ENCODE results near the gene PDILT.
"Not testable (repeated sequence)": the region's sequence is repeated elsewhere in the genome, so short reads cannot be mapped to it uniquely, and the experiment has no call there.

DNA sequence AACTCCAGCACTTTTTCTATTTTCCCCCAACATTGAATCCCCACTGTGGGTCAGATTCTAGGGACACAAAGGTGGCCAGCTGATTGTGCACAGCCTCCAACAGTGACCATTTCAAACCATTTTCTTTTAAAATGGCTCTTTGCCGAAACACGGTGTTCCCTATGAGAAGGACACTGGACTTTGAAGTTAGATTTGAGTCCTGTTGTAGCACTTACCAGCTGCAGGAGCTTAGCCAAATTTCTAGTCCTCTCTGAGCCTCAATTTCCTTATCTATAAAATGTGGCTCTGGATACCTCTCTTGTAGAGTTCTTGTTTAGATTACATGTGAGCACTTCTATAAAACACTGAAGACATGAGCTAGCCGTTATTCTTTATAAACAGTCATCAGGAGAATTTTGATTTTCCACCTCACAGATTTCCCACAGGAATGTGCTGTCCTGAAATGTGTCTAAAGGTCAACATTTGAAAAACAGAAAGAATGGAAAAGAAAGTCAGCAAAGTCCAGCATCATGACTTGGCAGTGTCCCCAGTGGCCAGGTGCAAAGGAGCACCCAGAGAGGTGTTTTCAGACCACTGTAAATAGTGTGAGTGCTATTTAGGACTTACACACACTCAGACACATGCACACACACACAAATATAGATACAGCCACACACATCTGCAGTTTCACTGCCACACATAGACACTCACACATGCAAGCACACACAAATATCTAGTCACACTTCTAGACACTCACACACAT is 42.3 kb upstream of the PDILT start:
- TF ChIP-seq, protein P1, sequence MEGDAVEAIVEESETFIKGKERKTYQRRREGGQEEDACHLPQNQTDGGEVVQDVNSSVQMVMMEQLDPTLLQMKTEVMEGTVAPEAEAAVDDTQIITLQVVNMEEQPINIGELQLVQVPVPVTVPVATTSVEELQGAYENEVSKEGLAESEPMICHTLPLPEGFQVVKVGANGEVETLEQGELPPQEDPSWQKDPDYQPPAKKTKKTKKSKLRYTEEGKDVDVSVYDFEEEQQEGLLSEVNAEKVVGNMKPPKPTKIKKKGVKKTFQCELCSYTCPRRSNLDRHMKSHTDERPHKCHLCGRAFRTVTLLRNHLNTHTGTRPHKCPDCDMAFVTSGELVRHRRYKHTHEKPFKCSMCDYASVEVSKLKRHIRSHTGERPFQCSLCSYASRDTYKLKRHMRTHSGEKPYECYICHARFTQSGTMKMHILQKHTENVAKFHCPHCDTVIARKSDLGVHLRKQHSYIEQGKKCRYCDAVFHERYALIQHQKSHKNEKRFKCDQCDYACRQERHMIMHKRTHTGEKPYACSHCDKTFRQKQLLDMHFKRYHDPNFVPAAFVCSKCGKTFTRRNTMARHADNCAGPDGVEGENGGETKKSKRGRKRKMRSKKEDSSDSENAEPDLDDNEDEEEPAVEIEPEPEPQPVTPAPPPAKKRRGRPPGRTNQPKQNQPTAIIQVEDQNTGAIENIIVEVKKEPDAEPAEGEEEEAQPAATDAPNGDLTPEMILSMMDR (IDR thresholded peaks at IDR 0.05): not testable (repeated sequence)
- TF ChIP-seq ESRRA (CRISPR knock-in tag; IDR thresholded peaks at IDR 0.05; ENCODE audit: borderline replicate concordance); ATF1 (CRISPR knock-in tag; IDR thresholded peaks at IDR 0.05); NR2C2 (CRISPR knock-in tag; IDR thresholded peaks at IDR 0.05); ZNF423 (CRISPR knock-in tag; IDR thresholded peaks at IDR 0.05); MXD4 (CRISPR knock-in tag; IDR thresholded peaks at IDR 0.05; ENCODE audit: borderline replicate concordance); FOXJ3 (CRISPR knock-in tag; IDR thresholded peaks at IDR 0.05; ENCODE audit: borderline replicate concordance); ZNF121 (CRISPR knock-in tag; IDR thresholded peaks at IDR 0.05); GTF2I (CRISPR knock-in tag; conservative IDR thresholded peaks at IDR 0.05); ZNF232 (CRISPR knock-in tag; IDR thresholded peaks at IDR 0.05): not testable (repeated sequence)
- TF ChIP-seq, protein P2, sequence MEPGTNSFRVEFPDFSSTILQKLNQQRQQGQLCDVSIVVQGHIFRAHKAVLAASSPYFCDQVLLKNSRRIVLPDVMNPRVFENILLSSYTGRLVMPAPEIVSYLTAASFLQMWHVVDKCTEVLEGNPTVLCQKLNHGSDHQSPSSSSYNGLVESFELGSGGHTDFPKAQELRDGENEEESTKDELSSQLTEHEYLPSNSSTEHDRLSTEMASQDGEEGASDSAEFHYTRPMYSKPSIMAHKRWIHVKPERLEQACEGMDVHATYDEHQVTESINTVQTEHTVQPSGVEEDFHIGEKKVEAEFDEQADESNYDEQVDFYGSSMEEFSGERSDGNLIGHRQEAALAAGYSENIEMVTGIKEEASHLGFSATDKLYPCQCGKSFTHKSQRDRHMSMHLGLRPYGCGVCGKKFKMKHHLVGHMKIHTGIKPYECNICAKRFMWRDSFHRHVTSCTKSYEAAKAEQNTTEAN (CRISPR knock-in tag; IDR thresholded peaks at IDR 0.05): not testable (repeated sequence)
- TF ChIP-seq, protein P3, sequence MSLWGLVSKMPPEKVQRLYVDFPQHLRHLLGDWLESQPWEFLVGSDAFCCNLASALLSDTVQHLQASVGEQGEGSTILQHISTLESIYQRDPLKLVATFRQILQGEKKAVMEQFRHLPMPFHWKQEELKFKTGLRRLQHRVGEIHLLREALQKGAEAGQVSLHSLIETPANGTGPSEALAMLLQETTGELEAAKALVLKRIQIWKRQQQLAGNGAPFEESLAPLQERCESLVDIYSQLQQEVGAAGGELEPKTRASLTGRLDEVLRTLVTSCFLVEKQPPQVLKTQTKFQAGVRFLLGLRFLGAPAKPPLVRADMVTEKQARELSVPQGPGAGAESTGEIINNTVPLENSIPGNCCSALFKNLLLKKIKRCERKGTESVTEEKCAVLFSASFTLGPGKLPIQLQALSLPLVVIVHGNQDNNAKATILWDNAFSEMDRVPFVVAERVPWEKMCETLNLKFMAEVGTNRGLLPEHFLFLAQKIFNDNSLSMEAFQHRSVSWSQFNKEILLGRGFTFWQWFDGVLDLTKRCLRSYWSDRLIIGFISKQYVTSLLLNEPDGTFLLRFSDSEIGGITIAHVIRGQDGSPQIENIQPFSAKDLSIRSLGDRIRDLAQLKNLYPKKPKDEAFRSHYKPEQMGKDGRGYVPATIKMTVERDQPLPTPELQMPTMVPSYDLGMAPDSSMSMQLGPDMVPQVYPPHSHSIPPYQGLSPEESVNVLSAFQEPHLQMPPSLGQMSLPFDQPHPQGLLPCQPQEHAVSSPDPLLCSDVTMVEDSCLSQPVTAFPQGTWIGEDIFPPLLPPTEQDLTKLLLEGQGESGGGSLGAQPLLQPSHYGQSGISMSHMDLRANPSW (CRISPR knock-in tag; conservative IDR thresholded peaks at IDR 0.05; ENCODE audit: low read depth): not testable (repeated sequence)
- TF ChIP-seq, protein P4, sequence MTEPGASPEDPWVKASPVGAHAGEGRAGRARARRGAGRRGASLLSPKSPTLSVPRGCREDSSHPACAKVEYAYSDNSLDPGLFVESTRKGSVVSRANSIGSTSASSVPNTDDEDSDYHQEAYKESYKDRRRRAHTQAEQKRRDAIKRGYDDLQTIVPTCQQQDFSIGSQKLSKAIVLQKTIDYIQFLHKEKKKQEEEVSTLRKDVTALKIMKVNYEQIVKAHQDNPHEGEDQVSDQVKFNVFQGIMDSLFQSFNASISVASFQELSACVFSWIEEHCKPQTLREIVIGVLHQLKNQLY (CRISPR knock-in tag; IDR thresholded peaks at IDR 0.05): not testable (repeated sequence)
- TF ChIP-seq, protein P5, sequence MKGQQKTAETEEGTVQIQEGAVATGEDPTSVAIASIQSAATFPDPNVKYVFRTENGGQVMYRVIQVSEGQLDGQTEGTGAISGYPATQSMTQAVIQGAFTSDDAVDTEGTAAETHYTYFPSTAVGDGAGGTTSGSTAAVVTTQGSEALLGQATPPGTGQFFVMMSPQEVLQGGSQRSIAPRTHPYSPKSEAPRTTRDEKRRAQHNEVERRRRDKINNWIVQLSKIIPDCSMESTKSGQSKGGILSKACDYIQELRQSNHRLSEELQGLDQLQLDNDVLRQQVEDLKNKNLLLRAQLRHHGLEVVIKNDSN (CRISPR knock-in tag; IDR thresholded peaks at IDR 0.05): not testable (repeated sequence)
